HG02623 (cell line): ENCODE measurements around the gene PSMG4.

Experiments
- ATAC-seq: cut with Tn5 transposase; IDR thresholded peaks from one replicate; pipeline ENCODE4 v1.9.1; 2021; ENCODE audit warnings: moderate library complexity; ENCODE audit not compliant: unreplicated experiment

The PSMG4 gene

DNA sequence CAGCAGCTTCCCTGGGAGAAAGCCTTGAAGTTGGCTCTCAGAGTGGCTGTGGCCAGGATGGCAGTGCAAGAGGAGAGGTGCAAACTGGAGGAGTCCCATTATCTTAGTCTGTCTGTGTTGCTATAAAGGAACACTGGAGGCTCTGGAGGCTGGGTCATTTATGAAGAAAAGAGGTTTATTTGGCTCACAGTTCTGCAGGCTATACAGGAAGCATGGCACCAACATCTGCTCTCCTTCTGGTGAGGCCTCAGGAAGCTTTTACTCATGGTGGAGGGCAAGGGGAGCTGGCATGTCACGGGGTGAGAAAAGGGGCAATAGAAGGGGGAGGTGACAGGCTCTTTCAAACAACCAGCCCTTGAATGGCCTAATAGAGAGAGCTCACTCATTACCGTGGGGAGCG, 47.1 kb downstream of the PSMG4 start:
- no peak for ATAC-seq

DNA sequence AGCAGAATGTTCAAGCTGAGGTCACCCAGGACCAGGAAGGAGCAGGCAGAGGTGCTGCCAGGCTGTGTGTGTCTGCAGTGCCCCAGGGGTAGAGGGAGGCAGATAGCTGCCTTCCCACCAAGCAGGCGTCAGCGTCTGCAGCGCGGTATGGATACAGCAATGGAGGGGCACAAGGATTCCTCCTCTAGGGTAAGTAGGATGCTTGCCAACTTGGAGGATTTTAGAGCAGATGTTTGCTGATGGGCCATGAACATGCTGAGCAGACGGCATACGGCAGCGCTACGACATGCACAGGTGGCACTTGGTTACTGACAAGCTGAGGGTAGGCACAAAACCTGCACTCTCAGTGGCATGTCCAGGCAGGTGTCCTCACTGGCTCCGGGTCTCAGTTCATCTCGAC, 48.1 kb downstream of the PSMG4 start:
- ATAC-seq, result no peak

DNA sequence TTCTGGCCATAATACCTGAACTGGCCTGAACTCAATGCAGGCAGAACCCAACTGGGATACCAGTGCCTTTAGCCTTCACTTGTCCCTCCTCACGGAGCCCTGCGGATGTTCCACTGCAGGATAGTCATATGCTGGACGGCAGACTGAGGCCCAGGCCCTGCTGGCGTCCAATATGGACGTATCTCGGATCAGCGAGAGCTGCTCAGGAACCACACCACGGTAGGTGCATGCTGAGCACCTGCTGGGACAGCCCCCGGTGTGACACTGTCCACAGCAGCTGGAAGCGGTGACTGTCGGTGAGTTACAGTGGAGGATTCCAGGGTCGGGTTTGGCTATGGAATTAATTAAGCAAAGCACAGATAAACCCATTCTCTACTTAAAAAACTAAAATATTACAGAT, 48.7 kb downstream of the PSMG4 start:
- no peak for ATAC-seq

GRCh38 chr6:3308106-3308505, 49.4 kb downstream of the PSMG4 start:
- no peak for ATAC-seq

DNA sequence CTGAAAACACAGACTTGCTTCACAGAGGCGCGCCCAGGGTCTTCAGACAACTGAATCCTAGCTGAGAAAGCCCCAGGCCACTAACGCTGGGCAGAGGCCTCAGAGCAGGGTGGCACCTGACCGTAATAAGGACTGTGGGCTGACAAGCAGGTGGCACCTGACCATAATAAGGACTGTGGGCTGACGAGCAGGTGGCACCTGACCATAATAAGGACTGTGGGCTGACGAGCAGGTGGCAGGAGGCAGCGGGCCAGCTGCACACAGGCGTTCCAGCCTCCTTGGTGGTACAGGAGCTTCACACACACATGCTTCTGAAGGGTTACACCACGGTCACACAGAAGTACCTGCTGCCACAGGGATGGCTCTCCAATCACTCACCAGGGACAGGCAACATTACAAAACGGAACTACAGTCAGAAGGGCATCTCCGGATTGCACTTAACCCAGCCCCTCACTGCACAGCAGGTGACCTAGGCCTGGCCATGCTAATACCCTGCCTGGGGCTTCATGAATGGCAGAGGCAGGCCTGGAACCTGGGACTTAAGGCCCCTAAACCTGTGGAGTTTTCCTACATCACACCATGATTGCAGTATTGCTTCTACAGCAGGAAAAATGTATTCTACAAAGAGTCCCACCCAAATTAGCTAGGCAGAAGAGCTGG, 50.8 kb downstream of the PSMG4 start:
- no peak for ATAC-seq

DNA sequence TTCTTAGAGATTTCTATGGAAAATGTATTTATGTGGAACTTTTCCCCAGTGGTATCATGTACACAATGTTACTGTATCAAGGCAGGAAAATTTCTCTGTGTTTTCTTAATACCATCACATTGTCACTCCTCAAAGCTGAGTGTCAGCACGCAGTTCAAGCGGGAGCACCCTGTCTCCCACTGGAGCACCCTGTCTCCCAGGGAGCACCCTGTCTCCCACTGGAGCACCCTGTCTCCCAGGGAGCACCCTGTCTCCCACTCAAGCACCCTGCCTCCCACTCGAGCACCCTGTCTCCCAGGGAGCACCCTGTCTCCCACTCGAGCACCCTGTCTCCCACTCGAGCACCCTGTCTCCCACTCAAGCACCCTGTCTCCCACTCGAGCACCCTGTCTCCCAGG, 51.3 kb downstream of the PSMG4 start:
- ATAC-seq, result no peak

GRCh38 chr6:3310703-3311102, 52.0 kb downstream of the PSMG4 start:
- no peak for ATAC-seq

DNA sequence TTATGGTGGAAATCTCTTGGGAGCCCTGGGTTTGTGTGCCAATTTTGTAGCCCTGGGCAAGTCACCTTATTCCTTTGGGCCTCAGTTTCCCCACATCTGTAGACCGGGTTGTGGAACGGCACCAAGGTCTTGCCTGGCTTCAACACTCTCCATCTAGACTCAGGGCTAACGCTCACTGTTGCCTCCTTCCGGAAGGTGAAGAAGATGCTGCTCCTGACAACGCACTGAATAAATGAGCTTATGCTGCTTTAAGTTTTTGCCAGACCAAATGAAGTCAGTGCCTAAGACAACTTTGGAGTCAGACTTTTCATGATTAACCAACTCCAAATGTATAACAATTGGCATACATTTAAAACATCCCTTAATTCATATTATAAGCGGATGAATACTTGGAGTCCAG, 53.1 kb downstream of the PSMG4 start:
- ATAC-seq, result no peak

- no peak for ATAC-seq
Measured at GRCh38 chr6:3312604-3313231, 54.0 kb downstream of the PSMG4 start.

DNA sequence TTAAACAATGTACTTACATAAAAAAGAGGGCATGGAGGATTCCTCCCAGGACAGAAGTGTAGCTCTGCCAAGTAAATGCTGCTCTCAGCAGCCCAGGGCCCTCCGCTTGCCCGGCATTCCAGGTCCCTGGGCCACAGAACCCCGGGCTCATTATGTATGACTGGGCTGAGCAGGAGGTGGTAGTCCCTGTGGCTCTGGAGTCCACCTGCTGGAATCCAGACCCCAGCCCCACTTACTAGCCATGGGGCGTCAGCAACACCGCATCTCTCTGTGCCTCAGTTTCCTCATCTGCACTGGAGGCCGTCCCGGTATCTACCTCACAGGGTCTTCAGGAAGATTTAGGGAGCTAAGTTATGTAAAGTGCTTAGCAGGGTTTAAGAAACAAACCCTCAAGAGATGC, 55.4 kb downstream of the PSMG4 start:
- no peak for ATAC-seq

GRCh38 chr6:3314621-3315467, 56.1 kb downstream of the PSMG4 start:
- ATAC-seq, result no peak

DNA sequence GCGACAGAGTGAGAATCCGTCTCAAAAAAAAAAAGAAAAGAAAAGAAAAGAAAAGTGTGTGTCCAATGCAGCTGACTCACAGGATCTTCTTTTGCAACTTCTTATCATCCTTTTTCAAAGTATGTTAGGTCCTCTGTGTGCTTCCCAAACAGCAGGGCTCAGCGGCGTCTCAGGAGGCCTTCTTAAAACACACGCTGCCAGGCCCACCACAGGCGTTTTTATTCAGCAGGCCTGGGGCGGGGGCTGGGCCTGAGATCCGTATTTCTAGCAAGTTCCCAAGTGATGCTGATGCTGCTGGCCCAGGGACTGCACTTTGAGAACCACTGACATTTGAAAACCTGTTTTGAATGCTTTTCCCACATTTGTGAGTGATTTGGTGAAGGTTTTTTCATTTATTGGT, 57.1 kb downstream of the PSMG4 start:
- ATAC-seq, result no peak

DNA sequence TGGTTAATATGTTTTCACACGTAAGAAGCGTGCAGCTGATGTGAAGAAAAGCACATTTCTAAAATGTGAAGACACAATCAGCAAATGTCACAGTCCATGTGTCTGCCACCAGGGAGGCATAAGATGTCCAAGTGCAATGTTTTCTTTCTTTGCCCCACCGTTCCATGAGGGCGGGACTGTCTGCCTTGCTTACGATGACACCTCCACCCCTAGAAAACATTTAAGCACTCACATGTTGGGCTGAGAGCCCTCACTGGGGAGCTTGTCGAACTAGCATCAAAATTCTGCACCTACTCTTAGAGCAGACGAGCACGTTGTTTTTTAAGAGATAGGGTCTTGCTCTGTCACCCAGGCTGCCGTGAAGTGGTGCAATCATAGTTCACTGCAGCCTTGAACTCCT, 57.6 kb downstream of the PSMG4 start:
- ATAC-seq, result no peak

DNA sequence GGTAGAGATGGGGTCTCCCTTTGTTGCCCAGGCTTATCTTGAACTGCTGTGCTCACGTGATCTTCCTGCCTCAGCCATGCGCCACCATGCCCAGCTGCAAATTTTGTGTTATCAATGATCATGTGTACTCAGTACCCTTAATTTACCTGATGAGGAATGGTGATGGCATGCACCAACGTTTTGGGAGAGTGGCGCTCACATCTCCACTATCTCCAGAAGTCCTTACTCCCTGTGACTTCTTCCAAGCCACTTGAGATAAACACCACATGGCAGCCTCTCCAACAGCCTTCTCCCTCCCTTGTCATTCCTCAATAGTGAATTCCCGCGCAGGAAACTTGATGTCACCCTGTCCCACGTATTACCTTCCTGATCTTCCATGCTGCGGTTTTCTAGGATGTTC, 58.1 kb downstream of the PSMG4 start:
- no peak for ATAC-seq
